GM12873 (cell line): Measurements from ENCODE around the gene PTGER4.

Source experiments
- TF ChIP-seq, protein P1 (sequence below): IDR thresholded peaks from 2 replicates; pipeline ENCODE4 v1.5.1; 2012; ENCODE audit warnings: low read depth, mild to moderate bottlenecking, moderate library complexity, low read length, control low read depth; ENCODE audit not compliant: insufficient read depth; ENCODE audit errors: missing control alignments

The PTGER4 gene

DNA sequence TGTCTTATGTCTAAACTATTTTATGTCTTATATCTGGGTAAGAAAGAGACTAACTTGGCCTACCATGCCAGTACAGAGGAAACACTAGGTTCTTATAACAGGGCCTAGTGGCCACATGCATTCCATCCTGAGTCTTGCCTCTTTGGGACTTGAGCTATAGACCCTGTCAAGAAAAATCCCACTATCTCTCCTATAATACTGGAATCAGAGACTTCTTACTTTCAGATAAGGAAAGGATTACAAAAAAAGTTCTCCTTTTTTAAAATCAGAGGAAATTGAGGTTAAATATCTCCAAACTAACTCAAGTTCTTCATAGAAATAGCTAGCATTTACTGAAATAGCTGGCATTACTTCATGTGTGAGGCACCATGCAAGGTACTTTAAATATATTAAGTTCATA is 34.3 kb downstream of the PTGER4 start:
- TF ChIP-seq, protein P1, sequence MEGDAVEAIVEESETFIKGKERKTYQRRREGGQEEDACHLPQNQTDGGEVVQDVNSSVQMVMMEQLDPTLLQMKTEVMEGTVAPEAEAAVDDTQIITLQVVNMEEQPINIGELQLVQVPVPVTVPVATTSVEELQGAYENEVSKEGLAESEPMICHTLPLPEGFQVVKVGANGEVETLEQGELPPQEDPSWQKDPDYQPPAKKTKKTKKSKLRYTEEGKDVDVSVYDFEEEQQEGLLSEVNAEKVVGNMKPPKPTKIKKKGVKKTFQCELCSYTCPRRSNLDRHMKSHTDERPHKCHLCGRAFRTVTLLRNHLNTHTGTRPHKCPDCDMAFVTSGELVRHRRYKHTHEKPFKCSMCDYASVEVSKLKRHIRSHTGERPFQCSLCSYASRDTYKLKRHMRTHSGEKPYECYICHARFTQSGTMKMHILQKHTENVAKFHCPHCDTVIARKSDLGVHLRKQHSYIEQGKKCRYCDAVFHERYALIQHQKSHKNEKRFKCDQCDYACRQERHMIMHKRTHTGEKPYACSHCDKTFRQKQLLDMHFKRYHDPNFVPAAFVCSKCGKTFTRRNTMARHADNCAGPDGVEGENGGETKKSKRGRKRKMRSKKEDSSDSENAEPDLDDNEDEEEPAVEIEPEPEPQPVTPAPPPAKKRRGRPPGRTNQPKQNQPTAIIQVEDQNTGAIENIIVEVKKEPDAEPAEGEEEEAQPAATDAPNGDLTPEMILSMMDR = no peak

DNA sequence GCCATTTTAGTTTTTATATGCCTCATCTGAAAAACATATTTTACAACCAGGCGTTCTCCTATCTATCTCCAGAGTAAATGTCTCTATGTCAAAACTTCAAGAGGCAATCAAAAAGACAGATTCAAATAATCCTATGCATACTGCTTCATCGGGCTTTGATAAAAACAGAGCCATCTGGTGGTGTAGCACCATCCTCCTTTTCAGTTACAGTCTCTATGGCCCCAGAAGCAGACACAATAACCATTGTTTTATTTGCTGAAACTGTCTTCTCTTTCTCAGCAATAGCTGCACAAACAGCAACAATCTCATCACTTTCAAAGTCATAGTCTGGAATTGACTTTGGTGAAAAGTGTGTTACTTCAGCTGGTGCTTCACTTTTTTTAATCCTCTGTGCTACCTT is 36.3 kb downstream of the PTGER4 start:
- TF ChIP-seq, protein P1 = no peak

DNA sequence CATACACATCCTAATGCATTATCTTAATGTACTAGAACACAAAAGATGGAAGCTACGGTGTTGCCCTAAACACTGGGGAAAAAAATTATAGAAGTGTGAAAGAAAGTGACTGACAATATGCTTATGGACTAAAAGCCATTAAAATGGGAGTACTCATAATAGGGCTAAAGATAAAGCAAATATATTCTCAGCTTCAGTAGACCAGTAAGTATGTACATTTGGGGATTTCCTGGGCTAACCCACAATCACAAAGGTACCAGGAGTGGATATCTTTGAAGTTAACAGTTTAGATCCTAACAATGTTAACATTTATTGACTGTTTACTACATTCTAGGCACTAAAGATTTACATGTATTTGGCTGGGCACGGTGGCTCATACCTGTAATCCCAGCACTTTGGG is 36.9 kb downstream of the PTGER4 start:
- TF ChIP-seq, protein P1 = no peak

DNA sequence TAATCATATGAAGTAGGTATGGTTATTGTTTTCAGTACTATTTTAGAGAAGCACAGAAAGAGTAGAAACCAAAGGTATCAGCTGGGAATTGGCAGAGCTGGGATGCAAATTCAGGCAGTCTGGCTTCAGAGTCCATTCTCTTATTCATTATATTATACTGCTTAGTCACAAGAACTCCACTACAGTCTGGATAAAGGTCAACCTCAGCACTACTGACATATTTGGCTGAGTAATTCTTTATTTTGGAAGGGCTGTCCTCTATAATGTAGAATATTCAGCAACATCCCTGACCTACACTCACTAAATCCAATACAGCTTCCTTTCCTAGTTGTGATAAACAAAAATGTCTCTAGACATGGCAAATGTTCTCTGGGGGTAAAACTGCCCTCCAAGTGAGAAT is 37.6 kb downstream of the PTGER4 start:
- TF ChIP-seq, protein P1 = no peak

DNA sequence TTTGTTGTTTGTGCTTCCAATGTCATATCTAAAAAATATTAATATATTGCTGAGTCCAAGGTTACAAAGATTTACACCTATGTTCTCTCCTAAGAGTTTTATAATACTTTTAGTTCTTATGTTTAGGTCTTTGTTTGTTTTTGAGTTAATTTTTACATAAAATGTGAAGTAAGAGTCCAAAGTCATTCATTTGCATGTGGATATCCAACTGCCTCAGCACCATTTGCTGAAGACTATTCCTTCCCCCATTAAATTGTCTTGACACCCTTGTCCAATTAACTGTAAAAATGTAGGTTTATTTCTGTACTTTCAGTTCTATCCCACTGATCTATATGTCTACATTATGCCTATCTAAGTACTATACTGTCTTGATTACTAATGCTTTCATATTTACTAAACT is 40.4 kb downstream of the PTGER4 start:
- TF ChIP-seq, protein P1 = no peak

DNA sequence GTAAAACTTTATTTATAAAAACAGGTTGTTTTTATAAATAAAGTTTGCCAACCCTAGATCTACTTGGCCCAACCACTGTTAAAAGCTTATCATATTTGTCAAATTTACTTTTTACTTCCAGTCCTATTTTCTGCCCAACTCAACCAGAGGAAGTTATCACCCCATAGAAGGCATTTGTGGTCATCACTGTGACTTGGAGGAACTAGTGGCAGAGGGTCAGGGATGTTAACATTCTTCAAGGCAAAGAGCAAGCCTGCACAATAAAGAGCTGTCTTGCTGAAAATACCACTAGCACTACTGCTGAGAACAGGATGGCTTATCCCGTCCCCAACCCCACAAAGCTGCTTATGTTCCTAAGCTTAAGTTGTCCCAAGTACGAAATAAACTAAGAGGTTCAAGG is 53.7 kb downstream of the PTGER4 start:
- TF ChIP-seq, protein P1 = no peak

DNA sequence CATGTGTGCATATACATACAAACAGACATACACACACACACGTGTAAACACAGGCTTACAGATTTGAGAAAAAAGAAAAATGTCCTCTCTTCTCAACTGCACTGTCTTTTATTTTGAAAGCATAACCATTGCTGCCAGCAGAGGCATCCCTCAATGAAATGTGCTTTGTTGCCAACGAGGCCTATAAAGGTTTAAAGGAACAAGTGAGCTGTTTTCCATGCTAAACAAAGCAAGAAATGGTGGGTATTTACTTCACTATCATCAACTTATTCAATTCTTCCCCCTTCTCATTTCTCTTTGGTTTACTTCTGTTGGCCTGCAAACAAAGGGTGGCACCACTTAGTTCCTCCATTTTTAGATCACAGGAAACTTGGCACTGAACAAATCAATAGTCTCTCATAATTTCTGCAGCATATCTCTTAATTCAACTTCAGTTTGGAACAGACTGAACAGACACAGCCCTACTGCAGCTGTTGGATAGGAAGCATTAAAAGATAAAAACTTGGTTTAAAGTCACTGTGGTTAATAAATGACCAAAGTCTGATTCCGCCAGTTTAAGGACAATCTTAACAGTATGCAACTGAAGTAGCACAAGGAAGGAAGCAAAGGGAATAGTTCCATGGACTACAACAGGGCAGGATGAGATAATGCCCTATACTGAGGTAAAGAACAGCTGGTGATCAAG is 54.3 kb downstream of the PTGER4 start:
- TF ChIP-seq, protein P1 = peak; percentile 1
